Skin epidermis (tissue), 12 donors: ENCODE measurements around the gene ZNF526.

Experiments
- H3K27ac ChIP-seq, 21 experiments: fragments of 200-600 bp; sonication (generic) in 11 of 21; one replicate each; pipeline ENCODE4 v1.5.0; 2020; ENCODE audit warnings: mild to moderate bottlenecking in 3 of 21, inconsistent platforms in 2 of 21, moderate library complexity in 2 of 21
- H3K4me3 ChIP-seq, 7 experiments: fragments of 200-600 bp; sonication (generic) in 2 of 7; one replicate each; pipeline ENCODE4 v1.5.0; 2020; ENCODE audit warnings: inconsistent platforms in 2 of 7, mild to moderate bottlenecking in 2 of 7, moderate library complexity in 1 of 7

Gene ZNF526

DNA sequence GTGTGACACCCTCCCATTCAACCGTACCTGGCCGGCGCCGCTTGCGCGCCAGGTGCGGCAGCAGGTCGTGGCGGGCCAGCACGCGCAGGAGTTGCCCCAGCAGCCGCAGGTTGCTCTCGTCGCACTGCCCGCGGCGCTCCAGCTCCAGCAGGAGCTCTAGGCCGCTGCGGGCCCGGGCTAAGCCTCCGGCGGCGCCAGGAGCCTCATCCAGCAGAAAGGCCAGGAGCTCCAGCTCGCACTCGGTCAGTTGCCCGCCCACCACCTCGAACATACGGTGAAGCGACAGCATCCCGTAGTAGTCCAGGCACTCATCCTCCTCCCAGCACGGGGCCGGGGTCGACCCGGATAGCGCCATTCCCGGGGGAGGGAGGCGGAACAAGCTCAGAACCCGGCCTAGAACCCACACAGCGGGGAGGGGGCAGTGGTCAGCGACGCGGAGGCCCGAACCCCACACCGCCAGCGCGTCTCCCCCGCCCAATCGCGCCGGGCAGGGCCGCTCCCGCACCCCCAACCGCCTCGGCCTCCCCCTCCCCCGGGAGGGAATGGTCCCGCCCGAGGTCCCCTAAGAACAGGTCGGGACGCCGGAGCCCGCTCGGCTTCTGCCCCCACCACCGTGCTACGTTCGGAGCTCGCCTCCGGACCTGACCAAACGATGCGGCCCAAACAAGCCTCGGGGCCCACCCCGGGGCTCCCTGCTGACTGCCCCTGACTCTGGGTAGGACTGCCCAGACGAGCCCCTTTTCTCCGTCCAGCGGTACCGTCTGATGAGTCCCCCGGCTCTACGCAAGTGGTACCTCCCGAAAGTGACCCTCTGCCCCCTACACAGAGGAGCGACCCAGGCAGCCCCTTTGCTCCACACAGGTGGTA, 3.2 kb upstream of the ZNF526 start:
- Histone ChIP-seq H3K4me3 (peak overlapping the region; percentile 80 to 95 (median 85)), H3K27ac (peak overlapping the region; percentile 50 to 97 (median 90))

GRCh38 chr19:42217520-42218437, 2.3 kb upstream of the ZNF526 start, which contains the start of gene DEDD2:
DEDD2 (minus strand) TSS chr19:42217677; CDS start chr19:42217007, 670 bp downstream.
- H3K4me3 ChIP-seq: peak within 1 kb of the TSS; percentile 80 to 95 (median 85)
- H3K27ac ChIP-seq: peak within 1 kb of the TSS; percentile 50 to 97 (median 90)

GRCh38 chr19:42220751-42221097, 612 bp downstream of the ZNF526 start:
- peak overlapping the region; percentile 53 to 95 (median 79) for H3K4me3 ChIP-seq
- H3K27ac ChIP-seq: peak overlapping the region in 20 of 21 experiments; percentile 36 to 97 (median 85)

DNA sequence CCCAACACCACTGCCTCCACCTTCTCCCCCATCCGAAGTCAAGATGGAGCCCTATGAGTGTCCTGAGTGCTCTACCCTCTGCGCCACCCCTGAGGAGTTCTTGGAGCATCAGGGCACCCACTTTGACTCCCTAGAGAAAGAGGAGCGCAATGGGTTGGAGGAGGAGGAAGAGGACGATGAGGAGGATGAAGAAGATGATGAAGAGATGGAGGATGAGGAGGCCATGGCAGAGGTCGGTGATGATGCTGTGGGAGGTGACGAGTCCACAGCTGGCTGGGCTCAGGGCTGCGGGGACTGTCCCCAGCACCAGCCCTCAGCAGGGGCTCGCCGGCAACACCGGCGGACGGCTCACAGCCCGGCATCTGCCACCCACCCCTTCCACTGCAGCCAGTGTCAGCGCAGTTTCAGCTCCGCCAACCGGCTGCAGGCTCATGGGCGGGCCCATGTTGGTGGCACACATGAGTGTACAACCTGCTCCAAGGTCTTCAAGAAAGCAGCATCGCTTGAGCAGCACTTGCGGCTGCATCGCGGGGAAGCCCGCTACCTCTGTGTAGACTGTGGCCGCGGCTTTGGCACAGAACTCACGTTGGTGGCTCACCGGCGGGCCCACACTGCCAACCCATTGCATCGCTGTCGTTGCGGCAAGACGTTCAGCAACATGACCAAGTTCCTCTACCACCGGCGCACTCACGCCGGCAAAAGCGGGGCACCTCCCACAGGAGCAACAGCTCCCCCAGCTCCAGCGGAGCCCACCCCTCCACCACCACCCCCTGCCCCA, 5.0 kb downstream of the ZNF526 start:
- Histone ChIP-seq H3K4me3 (no peak overlapping the region), H3K27ac (no peak overlapping the region)

GRCh38 chr19:42225718-42226292, 5.7 kb downstream of the ZNF526 start:
- Histone ChIP-seq H3K27ac (no peak overlapping the region), H3K4me3 (no peak overlapping the region)

GRCh38 chr19:42226886-42227285, 6.8 kb downstream of the ZNF526 start:
- Histone ChIP-seq H3K27ac (no peak overlapping the region), H3K4me3 (no peak overlapping the region)

- no peak overlapping the region for H3K27ac ChIP-seq
These were observed 8.5 kb downstream of the ZNF526 start for GRCh38 chr19:42228641-42229040.

GRCh38 chr19:42229301-42229854, 9.3 kb downstream of the ZNF526 start:
- H3K27ac ChIP-seq: no peak overlapping the region
- no peak overlapping the region for H3K4me3 ChIP-seq

More at GRCh38 chr19:42228641-42229040, 8.5 kb downstream of the ZNF526 start:
- H3K4me3 ChIP-seq: no peak overlapping the region

GRCh38 chr19:42229855-42230351, 9.8 kb downstream of the ZNF526 start:
- peak overlapping the region in 1 of 21 experiments; percentile 22 for H3K27ac ChIP-seq

DNA sequence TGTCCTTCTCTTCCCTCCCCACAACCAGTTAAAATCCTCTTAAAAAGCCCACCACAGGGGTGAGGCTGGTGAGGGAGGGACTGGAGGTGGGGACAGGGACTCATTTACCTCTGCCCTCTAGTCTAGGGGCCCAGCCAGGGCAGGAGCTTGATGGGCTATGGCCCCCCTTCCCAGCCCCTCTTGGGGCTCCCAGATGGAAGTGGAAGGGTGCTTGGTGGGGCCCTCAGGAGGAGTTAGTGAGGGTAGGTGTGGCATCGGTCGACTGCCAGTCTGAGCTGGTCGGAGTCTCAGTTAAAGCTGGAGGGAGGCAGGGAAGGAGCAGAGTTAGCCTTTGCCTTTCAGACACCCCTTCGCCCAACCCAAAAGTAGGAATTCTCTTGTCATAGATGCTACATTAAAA, 10.5 kb downstream of the ZNF526 start:
- Histone ChIP-seq H3K4me3 (no peak overlapping the region), H3K27ac (peak overlapping the region in 2 of 21 experiments; percentile 22 to 32)

More at GRCh38 chr19:42229855-42230351, 9.8 kb downstream of the ZNF526 start:
- H3K4me3 ChIP-seq: no peak overlapping the region

DNA sequence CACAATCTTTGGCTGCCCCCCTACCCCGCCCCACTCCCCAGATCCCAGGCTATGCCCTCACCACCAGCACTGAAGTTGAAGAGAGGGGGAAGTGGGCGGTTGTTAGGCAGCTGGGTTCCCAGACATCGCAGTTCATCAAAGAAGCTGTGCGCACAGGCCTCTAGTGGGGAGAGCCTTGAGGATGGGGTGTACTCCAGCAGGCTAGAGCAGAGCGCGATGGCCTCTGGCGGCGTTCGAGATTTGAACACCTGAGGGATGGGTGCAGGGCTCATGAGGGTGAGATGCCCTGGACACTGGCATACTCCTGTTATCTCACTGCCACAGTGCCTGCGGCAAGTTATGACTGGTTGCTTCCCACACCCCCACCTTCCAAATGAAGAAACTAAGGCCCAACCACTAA, 12.3 kb downstream of the ZNF526 start:
- Histone ChIP-seq H3K4me3 (no peak overlapping the region), H3K27ac (no peak overlapping the region)

DNA sequence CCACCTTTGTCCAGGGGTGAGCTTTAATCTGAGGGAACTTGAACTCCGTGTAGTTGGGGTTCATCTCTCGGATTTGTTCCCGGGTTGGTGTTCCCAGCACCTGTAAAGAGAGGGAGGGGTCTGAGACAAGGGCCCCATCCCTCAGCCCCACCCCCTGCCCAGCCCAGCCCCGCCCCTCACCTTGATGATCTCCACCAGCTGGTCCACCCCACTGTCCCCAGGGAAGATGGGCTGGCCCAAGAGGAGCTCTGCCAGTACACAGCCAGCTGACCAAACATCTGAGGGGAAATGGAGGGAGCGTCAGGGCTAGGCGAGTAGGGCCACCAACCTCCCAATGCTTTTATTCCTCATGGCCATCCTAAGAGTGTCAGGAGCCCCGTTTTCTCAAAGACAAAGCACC, 13.0 kb downstream of the ZNF526 start:
- H3K4me3 ChIP-seq: no peak overlapping the region
- H3K27ac ChIP-seq: no peak overlapping the region

GRCh38 chr19:42233678-42234292, 13.7 kb downstream of the ZNF526 start:
- Histone ChIP-seq H3K4me3 (no peak overlapping the region), H3K27ac (no peak overlapping the region)

- Histone ChIP-seq H3K27ac (no peak overlapping the region), H3K4me3 (no peak overlapping the region)
These were observed 14.3 kb downstream of the ZNF526 start for GRCh38 chr19:42234364-42234763.

GRCh38 chr19:42235181-42235580, 15.1 kb downstream of the ZNF526 start:
- H3K27ac ChIP-seq: no peak overlapping the region
- H3K4me3 ChIP-seq: no peak overlapping the region

DNA sequence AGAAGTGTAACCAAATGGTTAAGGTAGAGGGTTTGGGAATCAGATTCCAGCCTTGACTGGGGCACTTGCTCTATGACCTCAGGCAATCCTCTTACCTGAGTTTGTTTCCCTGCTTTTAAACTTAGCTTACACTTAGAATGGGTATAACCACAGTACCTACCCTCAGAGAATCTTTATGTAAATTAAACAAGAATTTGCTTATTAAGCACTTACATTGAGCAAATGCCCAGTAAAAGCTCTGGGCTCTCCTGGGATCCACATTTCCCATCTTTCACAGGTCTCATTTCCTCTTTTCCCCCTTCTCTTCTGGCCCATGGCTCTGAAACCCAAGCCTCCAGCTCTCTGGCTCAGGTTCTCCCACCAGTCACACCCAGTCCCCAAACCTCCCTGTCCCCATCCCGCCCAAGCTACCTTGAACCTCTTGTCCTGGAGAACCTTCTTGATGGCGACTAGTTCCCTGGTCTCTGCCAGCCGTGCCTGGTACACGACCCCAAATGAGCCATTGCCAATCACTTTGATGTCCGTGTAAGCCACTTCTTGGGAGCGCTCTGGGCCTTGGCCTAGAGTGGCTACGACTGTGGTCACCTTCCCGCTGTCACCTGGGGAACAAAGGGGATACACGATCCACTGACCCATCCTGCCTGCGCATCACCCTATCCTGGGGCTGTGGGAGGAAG, 19.6 kb downstream of the ZNF526 start:
- H3K4me3 ChIP-seq: no peak overlapping the region
- no peak overlapping the region for H3K27ac ChIP-seq

DNA sequence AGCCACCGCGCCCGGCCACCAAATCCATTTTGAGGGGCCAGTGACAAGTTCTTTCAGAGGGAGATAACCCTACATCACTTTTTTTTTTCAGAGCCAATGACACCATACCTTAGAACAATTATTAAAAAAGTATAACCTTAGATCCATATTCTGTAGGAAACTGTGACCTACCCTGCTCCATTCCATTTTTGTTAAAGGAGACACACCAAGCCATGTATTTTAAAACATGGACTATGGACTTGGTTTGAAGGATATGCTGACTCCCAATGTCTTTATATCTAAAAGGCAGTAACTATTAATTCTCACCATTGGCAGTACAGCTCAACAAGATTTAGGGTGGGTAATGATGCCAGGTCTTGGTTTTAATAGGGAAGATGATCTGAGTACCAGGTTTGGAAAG, 21.2 kb downstream of the ZNF526 start:
- Histone ChIP-seq H3K4me3 (peak overlapping the region; percentile 58 to 87 (median 79)), H3K27ac (peak overlapping the region in 13 of 21 experiments; percentile 83 to 97 (median 92))

DNA sequence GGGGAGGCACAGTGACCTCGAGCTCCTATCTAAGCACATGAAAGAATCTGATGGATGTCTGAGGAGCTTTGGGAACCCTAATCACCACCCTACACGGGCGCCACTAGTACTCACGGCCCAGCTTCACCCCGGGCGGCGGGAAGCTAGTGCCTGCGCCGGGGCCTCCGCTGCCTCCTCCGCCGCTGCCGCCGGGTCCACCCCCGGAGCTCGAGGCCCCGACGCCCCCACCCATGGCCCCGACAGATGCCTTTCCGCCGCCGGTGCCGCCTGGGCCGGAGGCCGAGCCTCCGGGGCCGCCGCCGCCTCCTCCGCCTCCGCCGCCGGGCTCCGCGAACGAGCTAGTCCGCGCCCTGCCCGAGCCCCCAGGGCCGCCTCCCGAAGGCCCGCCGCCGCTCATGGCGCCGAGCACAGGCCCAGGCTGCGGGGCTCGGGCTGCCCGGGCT, 22.0 kb downstream of the ZNF526 start:
- peak overlapping the region; percentile 58 to 87 (median 79) for H3K4me3 ChIP-seq
- peak overlapping the region; percentile 83 to 98 (median 92) for H3K27ac ChIP-seq
